ENCODE data around the gene CLSTN1.
"Not testable (repeated sequence)": the region's sequence is repeated elsewhere in the genome, so short reads cannot be mapped to it uniquely, and the experiment has no call there.

CLSTN1 gene

GRCh38 chr1:9793291-9793690, 30.5 kb downstream of the CLSTN1 start:
- H3K4me2 ChIP-seq (ENCODE audit: low read length), result no peak overlapping the region

DNA sequence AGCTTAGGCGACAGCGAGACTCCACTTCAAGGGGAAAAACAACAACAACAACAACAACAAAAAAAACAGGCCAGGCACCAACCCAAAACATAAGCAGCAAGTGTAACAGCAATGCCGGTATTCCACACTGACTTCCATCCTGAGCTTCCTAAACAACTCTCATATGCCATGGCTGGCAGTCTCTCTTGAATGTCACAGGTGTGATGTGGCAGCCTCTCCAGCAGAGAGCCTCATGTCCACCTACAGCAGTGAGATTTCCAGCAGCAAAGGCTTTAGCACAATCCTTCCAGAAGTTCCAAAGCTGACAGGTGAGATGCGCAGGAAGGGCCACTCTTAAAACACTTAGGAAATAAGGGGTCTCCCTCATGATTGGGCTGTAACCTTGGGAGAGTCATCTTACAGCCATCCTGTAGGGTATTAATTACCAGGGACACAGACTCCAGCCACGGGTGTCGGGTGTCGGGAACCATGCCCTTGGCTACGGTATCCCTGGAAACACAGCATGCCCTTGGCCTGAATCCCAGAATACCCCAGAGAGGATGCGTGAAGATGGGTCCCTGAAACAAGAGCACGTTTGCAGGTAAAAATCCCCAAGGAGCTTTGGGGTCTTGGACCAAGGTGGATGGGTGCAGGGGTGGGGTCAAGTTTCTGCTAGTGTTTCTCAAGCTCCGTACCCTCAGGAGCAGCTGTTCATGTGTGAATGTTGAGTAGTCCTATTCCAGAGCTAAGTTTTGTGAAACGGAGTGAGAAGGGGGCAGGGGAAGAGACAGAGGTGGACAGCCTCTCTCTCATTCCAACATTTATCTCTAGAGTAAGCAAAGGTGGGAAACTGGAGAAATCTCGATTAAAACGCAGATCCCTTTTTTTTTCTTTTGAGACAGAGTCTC, 31.4 kb downstream of the CLSTN1 start:
- 0 out of 2 replicates have a peak, but pooled peaks cover 15% of the 10 kb centered on the region for H3F3A ChIP-seq (ENCODE audit: insufficient read depth, low read length)
- no peak overlapping the region for H3K27ac ChIP-seq (ENCODE audit: low read depth, low read length, poor library complexity, severe bottlenecking)

More at GRCh38 chr1:9793291-9793690, 30.5 kb downstream of the CLSTN1 start:
- H3K4me1 ChIP-seq (ENCODE audit: insufficient read depth, low read length, severe bottlenecking), result peaks cover 66% of the 10 kb centered on the region
- H4K20me1 ChIP-seq (ENCODE audit: insufficient read depth, low read length), result 0 out of 2 replicates have a peak, but pooled peaks cover 4% of the 10 kb centered on the region
- 0 out of 2 replicates have a peak, but pooled peaks cover 15% of the 10 kb centered on the region for H3F3A ChIP-seq (ENCODE audit: insufficient read depth, low read length)
- H3K9me3 ChIP-seq (ENCODE audit: low read length), result no peaks in the 10 kb centered on the region
- peaks cover 96% of the 10 kb centered on the region for H3K79me2 ChIP-seq (ENCODE audit: insufficient read depth, low read length)
- no peak overlapping the region for H3K4me3 ChIP-seq (ENCODE audit: low read depth, low read length, poor library complexity, severe bottlenecking)
- no peaks in the 10 kb centered on the region for H3K9me2 ChIP-seq (ENCODE audit: low read depth, low read length)
- TF ChIP-seq EZH2 (IDR thresholded peaks at IDR 0.05; ENCODE audit: borderline replicate concordance, low read length), result no peak
- TF ChIP-seq CTCF (IDR thresholded peaks at IDR 0.05; ENCODE audit: low read length), result no peak
- no peak overlapping the region; the same call in 1 of the 2 replicates for H3K9ac ChIP-seq (ENCODE audit: low read length)
- H3K36me3 ChIP-seq (ENCODE audit: insufficient read depth, low read length), result peaks cover 50% of the 10 kb centered on the region
- H2AFZ ChIP-seq (ENCODE audit: low read length), result no peak overlapping the region
- H3K27ac ChIP-seq (ENCODE audit: low read depth, low read length, poor library complexity, severe bottlenecking), result peak overlapping the region; percentile 71
- H3K27me3 ChIP-seq (ENCODE audit: insufficient read depth, low read length), result no peaks in the 10 kb centered on the region

GRCh38 chr1:9789700-9790099, 34.1 kb downstream of the CLSTN1 start:
- peaks cover 83% of the 10 kb centered on the region for H3K79me2 ChIP-seq (ENCODE audit: insufficient read depth, low read length)
- H3K27ac ChIP-seq (ENCODE audit: low read depth, low read length, poor library complexity, severe bottlenecking), result peak overlapping the region; percentile 99
- not testable (repeated sequence) for H3K4me3 ChIP-seq (ENCODE audit: low read depth, low read length, poor library complexity, severe bottlenecking); H4K20me1 ChIP-seq (ENCODE audit: insufficient read depth, low read length); H3K9me3 ChIP-seq (ENCODE audit: low read length); H3K4me2 ChIP-seq (ENCODE audit: low read length); H3K9ac ChIP-seq (ENCODE audit: low read length); H2AFZ ChIP-seq (ENCODE audit: low read length); H3K9me2 ChIP-seq (ENCODE audit: low read depth, low read length); H3K27me3 ChIP-seq (ENCODE audit: insufficient read depth, low read length)
- 0 out of 2 replicates have a peak, but pooled peaks cover 15% of the 10 kb centered on the region for H3F3A ChIP-seq (ENCODE audit: insufficient read depth, low read length)
- H3K4me1 ChIP-seq (ENCODE audit: insufficient read depth, low read length, severe bottlenecking), result peaks cover 67% of the 10 kb centered on the region
- peaks cover 37% of the 10 kb centered on the region for H3K36me3 ChIP-seq (ENCODE audit: insufficient read depth, low read length)

More for the DNA sequence above, 31.4 kb downstream of the CLSTN1 start:
- 0 out of 2 replicates have a peak, but pooled peaks cover 4% of the 10 kb centered on the region for H4K20me1 ChIP-seq (ENCODE audit: insufficient read depth, low read length)
- peaks cover 46% of the 10 kb centered on the region for H3K36me3 ChIP-seq (ENCODE audit: insufficient read depth, low read length)
- no peak overlapping the region for H3K4me3 ChIP-seq (ENCODE audit: low read depth, low read length, poor library complexity, severe bottlenecking)
- peaks cover 67% of the 10 kb centered on the region for H3K4me1 ChIP-seq (ENCODE audit: insufficient read depth, low read length, severe bottlenecking)
- no peaks in the 10 kb centered on the region for H3K27me3 ChIP-seq (ENCODE audit: insufficient read depth, low read length)
- no peaks in the 10 kb centered on the region for H3K9me2 ChIP-seq (ENCODE audit: low read depth, low read length)
- H3K9me3 ChIP-seq (ENCODE audit: low read length), result no peaks in the 10 kb centered on the region
- no peak overlapping the region for H3K9ac ChIP-seq (ENCODE audit: low read length)
- TF ChIP-seq EZH2 (IDR thresholded peaks at IDR 0.05; ENCODE audit: borderline replicate concordance, low read length) (no peak), CTCF (IDR thresholded peaks at IDR 0.05; ENCODE audit: low read length) (no peak; the same call in 1 of the 2 replicates)
- H3K4me2 ChIP-seq (ENCODE audit: low read length), result no peak overlapping the region
- no peak overlapping the region for H2AFZ ChIP-seq (ENCODE audit: low read length)
- peaks cover 88% of the 10 kb centered on the region for H3K79me2 ChIP-seq (ENCODE audit: insufficient read depth, low read length)

Measured in OCI-LY1 (cell line).